D721Med (cell line): Measurements from ENCODE around the gene YPEL1.
"Not testable (repeated sequence)": the region's sequence is repeated elsewhere in the genome, so short reads cannot be mapped to it uniquely, and the experiment has no call there.

ENCODE experiments used
- DNase-seq: peaks from one replicate; pipeline ENCODE4 v3.0.0; 2011; ENCODE audit warnings: low spot score; ENCODE audit not compliant: insufficient read length
- FAIRE-seq: peaks from 2 replicates; lab custom pipeline; 2011; peaks lifted over from hg19 to GRCh38; lab: Jason Lieb, UNC
- CTCF ChIP-seq: IDR thresholded peaks from 2 replicates; pipeline ENCODE4 v1.5.1; 2012; ENCODE audit warnings: mild to moderate bottlenecking, control low read depth; ENCODE audit not compliant: insufficient read depth; ENCODE audit errors: missing control alignments

The YPEL1 gene

GRCh38 chr22:21693333-21693998 lies 42.1 kb downstream of the YPEL1 start:
- no peak for DNase-seq
- FAIRE-seq, result no peak
- no peak for TF ChIP-seq CTCF

GRCh38 chr22:21692856-21693255 lies 42.7 kb downstream of the YPEL1 start:
- not testable (repeated sequence) for FAIRE-seq, DNase-seq

DNA sequence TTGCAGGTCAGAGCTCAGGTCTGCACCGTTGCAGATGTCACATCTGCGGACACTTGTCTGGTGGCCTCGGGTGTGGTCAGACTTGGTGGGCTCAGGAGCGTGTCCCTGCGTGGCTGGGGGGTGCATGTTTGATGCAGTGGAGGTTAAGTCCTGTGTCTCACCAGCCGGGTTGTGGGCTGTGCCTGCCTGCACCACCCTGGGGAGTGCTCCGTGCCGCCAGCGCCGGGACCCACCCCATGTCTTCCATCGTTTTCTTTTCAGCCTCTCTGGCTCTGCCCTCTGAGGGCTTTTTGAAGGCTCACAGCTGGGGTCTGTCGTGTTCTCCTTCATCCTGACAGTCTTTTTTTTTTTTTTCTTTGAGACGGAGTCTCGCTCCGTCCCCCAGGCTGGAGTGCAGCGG lies 43.8 kb downstream of the YPEL1 start:
- no peak for TF ChIP-seq CTCF
- no peak for DNase-seq
- no peak for FAIRE-seq

DNA sequence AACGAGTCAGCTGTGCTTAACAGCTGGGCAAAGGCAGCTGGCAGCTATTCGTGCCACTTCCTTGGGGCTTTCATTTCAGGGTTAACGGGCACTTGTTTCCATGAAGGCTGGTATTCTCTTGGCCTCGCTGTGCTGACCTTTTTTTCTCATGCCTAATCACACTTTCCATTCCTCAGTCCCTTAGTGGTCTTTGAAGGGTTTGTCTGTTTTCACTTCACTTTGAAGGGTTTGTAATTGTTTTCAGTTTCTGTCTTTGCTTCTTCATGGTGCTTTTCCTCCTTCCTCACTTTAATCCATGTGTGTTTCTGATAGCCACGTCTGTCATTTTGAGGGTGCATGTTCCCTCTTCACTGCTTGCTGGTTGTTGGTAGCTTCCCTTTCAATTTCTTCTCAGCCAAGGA lies 45.2 kb downstream of the YPEL1 start:
- no peak for DNase-seq
- no peak for FAIRE-seq
- TF ChIP-seq CTCF, result no peak

GRCh38 chr22:21688706-21689381 lies 46.8 kb downstream of the YPEL1 start:
- TF ChIP-seq CTCF, result no peak
- no peak for FAIRE-seq
- DNase-seq, result no peak

DNA sequence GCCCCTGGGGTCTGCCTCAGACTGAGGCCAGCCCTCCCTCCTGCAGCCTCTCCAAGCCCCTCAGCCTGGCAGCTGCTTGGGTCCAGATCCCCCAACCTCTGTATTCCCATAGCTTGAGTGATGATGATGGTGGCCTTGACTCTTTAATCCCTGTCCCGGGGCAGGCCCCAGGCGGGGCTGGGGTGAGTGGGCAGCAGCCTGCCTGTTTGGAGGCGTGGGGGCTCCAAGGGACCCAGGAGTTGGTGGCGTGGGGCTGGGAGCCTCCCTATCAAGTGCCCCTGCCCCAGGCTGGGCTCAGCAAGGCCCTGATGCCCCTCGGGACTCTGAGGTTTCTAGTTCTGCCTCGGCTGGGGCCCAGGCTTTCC lies 47.3 kb downstream of the YPEL1 start:
- no peak for TF ChIP-seq CTCF
- DNase-seq (no peak), FAIRE-seq (no peak)

DNA sequence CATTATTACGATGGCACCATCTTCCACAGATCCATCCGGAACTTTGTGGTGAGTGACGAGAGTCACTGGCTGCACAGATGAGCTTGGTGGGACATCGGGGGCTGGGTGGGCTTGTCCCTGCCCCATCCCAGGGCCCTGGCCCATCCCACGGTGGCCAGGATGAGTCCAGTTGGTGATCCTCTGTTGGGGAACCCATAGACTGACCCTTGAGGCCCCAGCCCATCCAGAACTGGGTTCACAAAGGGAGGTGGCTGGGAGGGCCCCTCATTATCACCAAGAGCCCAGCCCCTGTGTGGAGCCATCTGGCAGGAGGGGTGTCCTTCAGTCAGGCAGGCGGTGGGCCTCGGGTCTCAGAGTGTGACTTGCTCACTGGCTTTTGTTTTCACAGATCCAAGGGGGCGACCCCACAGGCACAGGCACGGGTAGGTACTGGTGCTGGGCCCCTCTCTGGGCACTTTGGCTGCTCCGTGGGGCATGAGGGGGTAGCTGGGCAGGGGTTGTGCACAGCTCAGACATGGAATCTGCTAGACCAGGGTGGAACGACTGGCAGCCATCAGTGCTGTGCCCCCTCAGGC lies 47.8 kb downstream of the YPEL1 start:
- no peak for TF ChIP-seq CTCF
- FAIRE-seq (no peak), DNase-seq (no peak)
